Right renal cortex interstitium (tissue), 3 donors: ENCODE measurements around the gene CD300LF. TPM values are rescaled to one million over a fixed set of nuclear protein-coding genes. Genes with fewer than 3 reads are reported as not detected.

ENCODE experiments used
- DNase-seq, 3 donors: peaks; one replicate each; pipeline ENCODE4 v3.0.0-alpha.2; 2013; ENCODE audit warnings: low read depth in 3 of 3, low spot score in 2 of 3
- polyA plus RNA-seq, 3 donors: library from polyadenylated mRNA; unstranded; fragments of 120-200 nt; gene quantifications; one replicate each; pipeline ENCODE4 v1.2.1, GENCODE V29; 2013; ENCODE audit not compliant: insufficient read length in 3 of 3

Gene CD300LF
- polyA plus RNA-seq, 3 donors: 0.32 to 0.57 (median 0.37) TPM

- no peak for DNase-seq
These were observed 66.5 kb downstream of the CD300LF start for GRCh38 chr17:74646231-74646630.

- DNase-seq: no peak
These were observed 67.7 kb downstream of the CD300LF start for GRCh38 chr17:74645010-74645409.

GRCh38 chr17:74644419-74644818, 68.3 kb downstream of the CD300LF start:
- DNase-seq: no peak

Other genes starting within 250 kb of the CD300LF start
- 1 to 10 TPM in 2 of 3 donors, under 1 TPM in 1; 0.87 to 1.3 (median 1.1) TPM for gene CD300A, start 246.3 kb downstream of the CD300LF start, polyA plus RNA-seq
- gene CD300LB, start 181.4 kb downstream of the CD300LF start, polyA plus RNA-seq: under 1 TPM; 0.11 to 0.25 (median 0.23) TPM
- under 1 TPM; 0.35 to 0.71 (median 0.40) TPM for gene CD300C, start 166.8 kb downstream of the CD300LF start, polyA plus RNA-seq
- under 1 TPM in 1 of 3 donors, not detected in 2; 0.57 TPM for gene CD300H, start 145.4 kb downstream of the CD300LF start, polyA plus RNA-seq
- not detected for gene CD300LD, start 120.6 kb downstream of the CD300LF start, polyA plus RNA-seq
- gene CD300E, start 89.2 kb downstream of the CD300LF start, polyA plus RNA-seq: under 1 TPM; 0.10 to 0.29 (median 0.11) TPM
- 1 to 10 TPM; 4.8 to 5.7 (median 5.6) TPM for gene RAB37, start 24.3 kb upstream of the CD300LF start, polyA plus RNA-seq
- gene NHERF1, start 35.7 kb upstream of the CD300LF start, polyA plus RNA-seq: 100 to 1,000 TPM; 148 to 190 (median 161) TPM
- 10 to 100 TPM; 39.3 to 41.1 (median 39.9) TPM for gene NAT9, start 63.4 kb upstream of the CD300LF start, polyA plus RNA-seq
- under 1 TPM; 0.10 to 0.14 (median 0.13) TPM for gene GRIN2C, start 147.0 kb upstream of the CD300LF start, polyA plus RNA-seq
- 1 to 10 TPM; 5.9 to 7.2 (median 6.6) TPM for gene FDXR, start 160.1 kb upstream of the CD300LF start, polyA plus RNA-seq
- under 1 TPM; 0.15 to 0.33 (median 0.29) TPM for gene FADS6, start 180.7 kb upstream of the CD300LF start, polyA plus RNA-seq
- gene USH1G, start 210.3 kb upstream of the CD300LF start, polyA plus RNA-seq: under 1 TPM; 0.65 to 0.78 (median 0.67) TPM
- gene OTOP2, start 211.3 kb upstream of the CD300LF start, polyA plus RNA-seq: not detected
- gene OTOP3, start 223.0 kb upstream of the CD300LF start, polyA plus RNA-seq: not detected